Glomerular endothelial cell (primary cell): ENCODE results near the gene ADD3. TPM values are rescaled to one million over a fixed set of nuclear protein-coding genes. Genes with fewer than 3 reads are reported as not detected.

Experiments used
- DNase-seq: peaks from one replicate; pipeline ENCODE4 v3.0.0-alpha.2; 2011; ENCODE audit warnings: low read depth, low spot score; ENCODE audit errors: extremely low read depth
- total RNA-seq: library from RNA; depleted of rRNA; stranded (reverse); fragments of >200 nt; gene quantifications from 2 replicates; pipeline ENCODE4 v1.2.3, GENCODE V29; 2015

ADD3 gene
- total RNA-seq, 1 donor from 2014 or later = 99.2 TPM

- DNase-seq = no peak
Measured at GRCh38 chr10:110142965-110143364, 135.2 kb downstream of the ADD3 start.

GRCh38 chr10:110144507-110144906 is 136.7 kb downstream of the ADD3 start:
- DNase-seq = no peak

DNA sequence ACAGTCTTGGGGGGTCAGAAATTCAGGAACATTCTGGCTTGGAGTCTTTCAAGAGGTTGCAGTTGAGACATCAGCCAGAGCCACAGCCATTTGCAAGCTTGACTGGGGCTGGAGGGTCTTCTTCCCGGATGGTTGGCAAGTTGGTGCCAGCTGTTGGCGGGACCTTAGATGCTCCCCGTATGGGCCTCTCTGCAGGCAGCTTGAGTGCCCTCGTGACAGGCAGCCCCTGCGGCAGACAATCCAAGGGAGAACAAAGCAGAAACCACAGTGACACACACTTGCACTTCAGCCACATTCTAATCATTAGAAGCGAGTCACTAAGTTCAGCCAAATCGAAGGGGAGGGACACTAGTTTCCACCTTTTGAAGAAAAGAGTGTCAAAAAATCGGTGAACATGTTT is 140.2 kb downstream of the ADD3 start:
- no peak for DNase-seq

DNA sequence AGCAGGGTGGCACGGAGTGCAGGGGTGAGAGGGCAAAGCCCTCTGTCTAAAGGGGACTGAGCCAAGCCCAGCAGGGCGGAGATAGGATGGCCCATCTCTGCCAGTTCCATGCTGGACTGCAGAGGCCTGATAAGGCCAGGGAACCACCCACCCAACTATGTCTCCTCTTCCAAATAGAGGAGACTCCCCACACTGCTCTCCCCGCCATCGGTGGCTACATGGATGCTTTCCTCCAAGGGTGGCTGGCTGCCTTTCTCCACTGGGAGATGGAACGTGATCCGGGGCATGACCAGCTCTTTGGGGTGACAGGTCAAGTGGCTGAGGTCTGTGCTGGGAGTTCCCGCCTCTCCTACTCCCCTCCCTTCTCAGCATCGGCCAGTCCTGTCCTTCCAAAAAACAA is 141.5 kb downstream of the ADD3 start:
- no peak for DNase-seq

DNA sequence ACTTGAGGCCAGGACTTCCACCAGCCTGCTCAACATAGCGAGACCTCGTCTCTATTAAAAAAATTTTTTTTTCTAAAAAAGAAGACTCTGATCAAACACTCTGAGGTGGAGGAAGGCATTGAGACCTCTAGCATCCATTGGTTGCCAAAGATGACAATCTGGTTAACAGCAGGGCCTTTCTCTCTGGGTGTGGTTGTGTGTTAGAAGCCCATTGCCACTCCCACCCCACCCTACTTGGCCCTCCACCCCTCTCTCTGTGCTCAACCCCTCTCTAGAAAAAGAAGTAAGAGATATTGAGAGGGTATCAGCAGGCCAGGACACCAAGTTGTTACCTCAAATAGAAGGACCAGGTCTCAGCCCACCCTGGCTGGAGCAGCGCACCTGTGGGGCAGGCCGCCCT is 142.3 kb downstream of the ADD3 start:
- no peak for DNase-seq

DNA sequence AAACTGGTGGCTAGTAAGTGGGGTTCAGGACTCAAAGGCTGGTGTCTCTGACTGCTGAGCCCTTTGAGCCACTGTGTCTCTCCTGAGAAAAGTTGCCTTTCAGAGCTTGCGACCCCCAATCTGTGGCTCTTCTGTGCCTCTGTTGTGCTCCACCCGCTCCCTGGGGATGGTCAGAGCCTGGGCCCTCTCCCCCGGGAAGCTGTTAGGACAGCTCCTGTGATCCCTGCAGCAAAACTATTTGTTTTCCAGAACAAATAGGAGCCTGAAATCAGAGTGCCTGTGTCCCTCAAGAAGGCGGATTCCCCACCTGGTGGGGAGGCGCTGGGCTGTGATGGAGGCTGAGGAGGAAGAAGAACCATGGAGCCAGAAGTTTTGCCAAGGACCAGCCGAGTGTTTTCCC is 143.2 kb downstream of the ADD3 start:
- no peak for DNase-seq

DNA sequence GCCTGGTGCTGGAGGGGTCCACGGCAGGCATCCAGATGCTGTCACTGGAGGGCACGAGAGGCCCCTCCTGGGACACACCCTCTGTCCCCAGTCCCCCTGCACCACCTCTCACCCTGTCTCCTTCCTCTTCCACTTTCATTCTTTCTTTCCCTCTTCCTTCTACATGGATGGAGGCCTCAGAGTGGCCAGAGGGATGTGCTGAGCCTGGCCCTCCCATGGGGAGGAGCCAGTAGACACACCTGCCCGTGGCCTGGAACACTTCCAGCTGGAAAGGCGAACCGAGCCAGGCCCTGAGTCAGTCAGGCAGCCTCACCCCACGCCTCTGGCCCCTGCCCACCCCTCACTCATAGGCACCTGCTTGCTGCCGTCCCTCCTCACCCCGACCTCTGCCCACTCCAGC is 143.7 kb downstream of the ADD3 start:
- no peak for DNase-seq

DNA sequence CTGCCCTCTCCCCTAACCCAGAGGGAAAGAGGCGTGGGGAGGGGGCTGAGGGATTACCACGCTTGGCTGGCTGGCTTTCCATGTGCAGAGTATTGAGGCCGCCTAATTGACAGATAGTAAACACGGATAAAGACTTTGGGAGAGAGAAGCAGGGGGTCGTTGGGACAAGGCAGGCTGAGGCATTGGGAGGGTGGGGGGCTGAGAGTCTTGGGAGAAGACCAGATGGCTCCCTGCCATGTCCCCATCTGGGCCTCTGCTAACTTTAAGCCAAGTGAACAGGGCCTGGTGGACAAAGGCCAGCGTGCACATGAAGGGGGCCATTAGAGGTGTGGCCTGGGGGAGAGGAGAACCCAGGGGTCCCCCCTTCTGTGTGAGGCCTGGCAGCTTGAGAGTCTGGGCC is 144.2 kb downstream of the ADD3 start:
- DNase-seq = no peak

DNA sequence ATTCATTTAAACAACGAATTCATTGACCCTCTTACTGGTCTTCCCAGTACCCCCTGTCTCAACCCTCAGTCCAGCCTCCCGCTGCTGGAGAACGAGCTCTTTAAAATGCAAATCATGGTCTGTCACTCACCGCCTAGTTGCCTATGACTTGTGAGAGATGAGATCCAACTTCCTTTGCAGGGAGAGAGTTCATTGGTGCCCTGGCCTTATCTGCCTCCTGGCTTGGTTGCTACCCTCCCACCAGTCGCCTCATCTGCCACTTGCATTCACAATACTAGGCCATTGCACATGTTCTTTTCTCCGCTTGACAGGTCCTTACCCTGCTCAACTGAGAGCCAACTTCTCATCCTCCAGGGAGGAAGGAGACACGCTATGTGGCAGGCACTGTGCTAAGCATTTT is 145.6 kb downstream of the ADD3 start:
- DNase-seq = no peak

GRCh38 chr10:110156046-110156445 is 148.3 kb downstream of the ADD3 start:
- no peak for DNase-seq

GRCh38 chr10:110158051-110159005 is 150.5 kb downstream of the ADD3 start:
- DNase-seq = no peak

- DNase-seq = no peak
Measured at GRCh38 chr10:110160081-110160480, 152.3 kb downstream of the ADD3 start.

GRCh38 chr10:110160522-110160921 is 152.7 kb downstream of the ADD3 start:
- DNase-seq = no peak

GRCh38 chr10:110162741-110163145 is 155.0 kb downstream of the ADD3 start:
- DNase-seq = no peak

DNA sequence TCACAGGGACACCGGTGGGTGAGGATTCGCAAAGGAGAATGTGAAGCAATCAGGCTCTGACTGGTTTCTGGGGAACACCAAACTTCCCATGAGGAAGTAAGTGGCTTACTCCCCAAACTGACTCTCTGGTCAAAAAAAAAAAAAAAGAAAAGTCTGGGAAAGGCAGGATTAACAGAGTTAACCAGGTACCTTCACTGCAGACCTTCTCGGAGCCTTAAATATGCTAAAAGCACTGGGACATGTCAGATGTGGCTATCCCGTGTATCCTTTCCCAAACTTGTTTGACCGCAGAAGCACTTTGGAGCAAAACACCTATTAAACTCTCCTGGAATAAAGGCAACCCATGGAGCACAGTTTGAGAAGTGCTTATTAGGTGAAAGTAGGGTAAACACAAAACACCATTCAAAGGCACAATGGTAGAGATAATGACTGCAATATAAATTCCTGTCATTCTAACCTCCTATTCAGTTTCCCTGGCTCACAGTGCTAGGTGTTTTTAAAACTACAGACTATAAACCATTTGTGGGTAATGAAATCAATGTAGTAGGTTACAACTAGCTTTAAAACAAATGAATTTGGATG is 155.5 kb downstream of the ADD3 start:
- DNase-seq = no peak

- DNase-seq = no peak
Measured at GRCh38 chr10:110163841-110164240, 156.1 kb downstream of the ADD3 start.

- DNase-seq = no peak
Measured at GRCh38 chr10:110165239-110165638, 157.5 kb downstream of the ADD3 start.

DNA sequence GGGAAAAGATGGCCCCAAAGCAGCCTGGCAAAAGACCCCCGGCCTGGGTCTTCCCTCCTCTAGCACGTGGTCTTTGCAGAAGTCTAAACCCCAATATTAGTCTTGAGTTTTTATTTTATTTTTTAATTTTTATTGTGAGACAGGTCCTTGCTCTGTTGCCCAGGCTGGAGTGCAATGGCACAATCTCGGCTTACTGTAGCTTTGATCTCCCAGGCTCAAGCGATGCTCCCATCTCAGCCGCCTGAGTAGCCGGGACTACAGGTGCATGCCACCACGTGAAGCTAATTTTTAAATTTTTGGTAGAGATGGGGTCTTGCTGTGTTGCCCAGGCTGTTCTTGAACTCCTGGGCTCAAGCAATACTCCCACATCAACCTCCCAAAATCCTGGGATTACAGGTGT is 159.4 kb downstream of the ADD3 start:
- DNase-seq = no peak

DNA sequence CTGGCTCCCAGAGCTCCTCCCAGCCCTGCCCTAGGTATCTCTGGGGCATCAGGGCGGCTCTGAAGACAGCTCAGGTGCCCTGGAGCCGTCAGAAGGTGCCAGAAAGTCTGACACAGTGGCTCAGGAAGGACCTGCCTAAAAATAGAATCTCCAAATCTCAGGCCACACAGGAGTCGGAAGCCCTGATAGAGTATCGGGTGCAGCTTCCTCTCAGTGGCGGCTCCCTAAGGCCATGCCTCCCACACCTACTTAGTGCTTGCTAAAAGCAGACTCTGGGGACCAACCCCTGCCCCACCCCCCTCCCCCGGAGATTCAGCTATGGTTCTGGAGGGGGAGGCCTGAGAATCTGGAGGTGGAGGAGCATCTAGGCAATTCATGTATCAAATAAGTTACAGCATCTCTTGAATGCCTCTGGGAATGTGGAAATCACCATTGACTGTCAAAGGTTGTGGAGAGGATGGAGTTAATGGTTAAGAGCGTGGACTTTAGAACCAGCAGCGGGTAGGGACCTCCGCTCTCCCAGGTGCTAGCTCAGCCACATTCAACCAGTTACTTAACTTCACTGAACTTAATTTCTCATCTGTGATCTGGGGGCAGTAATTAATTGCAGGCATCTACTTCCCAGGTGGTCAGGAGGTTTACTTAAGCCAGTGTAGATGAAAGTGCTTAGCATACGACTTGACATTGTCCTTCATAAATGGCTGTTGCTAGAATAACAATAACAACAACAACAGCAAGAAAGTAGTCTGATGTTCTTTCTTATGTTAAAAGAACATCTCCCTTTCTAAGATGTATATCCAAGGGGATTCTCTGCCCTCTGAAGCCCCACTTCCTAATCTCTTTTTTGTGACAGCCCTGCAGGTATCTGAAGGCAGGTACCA is 161.1 kb downstream of the ADD3 start:
- no peak for DNase-seq

- no peak for DNase-seq
Measured at GRCh38 chr10:110169586-110169985, 161.8 kb downstream of the ADD3 start.
